Stimulated activated CD4-positive, alpha-beta T cell treated with anti-CD3 and anti-CD28 coated beads, TNF-alpha, amount 100 ng/mL, for 24 hours (primary cell): ENCODE results near the gene INO80B.
"Not testable (repeated sequence)": the region's sequence is repeated elsewhere in the genome, so short reads cannot be mapped to it uniquely, and the experiment has no call there.

ENCODE experiments used
- DNase-seq, 3 experiments: peaks; one replicate each; pipeline ENCODE4 v3.0.0-alpha.2; 2020; ENCODE audit warnings: low read depth in 3 of 3

The INO80B gene

GRCh38 chr2:74425523-74425922 lies 29.4 kb upstream of the INO80B start:
- DNase-seq = no peak

GRCh38 chr2:74426181-74426758 lies 28.6 kb upstream of the INO80B start:
- no peak for DNase-seq

GRCh38 chr2:74427551-74427950 lies 27.3 kb upstream of the INO80B start:
- DNase-seq = no peak

- DNase-seq = no peak
Observed at GRCh38 chr2:74428675-74429074, 26.2 kb upstream of the INO80B start.

- DNase-seq = no peak
Observed at GRCh38 chr2:74429487-74430451, 25.1 kb upstream of the INO80B start.

GRCh38 chr2:74430502-74430901 lies 24.4 kb upstream of the INO80B start:
- no peak for DNase-seq

GRCh38 chr2:74436111-74436805 lies 18.6 kb upstream of the INO80B start:
- DNase-seq = no peak

- DNase-seq = no peak
Observed at GRCh38 chr2:74436848-74437695, 17.8 kb upstream of the INO80B start.

- DNase-seq = no peak
Observed at GRCh38 chr2:74438248-74438647, 16.6 kb upstream of the INO80B start.

- no peak for DNase-seq
Observed at GRCh38 chr2:74439373-74439772, 15.5 kb upstream of the INO80B start.

- no peak for DNase-seq
Observed at GRCh38 chr2:74439803-74440377, 15.0 kb upstream of the INO80B start.

GRCh38 chr2:74440378-74441169 lies 14.3 kb upstream of the INO80B start:
- peak in 1 of 3 experiments; percentile 66 for DNase-seq

- DNase-seq = no peak
Observed at GRCh38 chr2:74441170-74441689, 13.7 kb upstream of the INO80B start.

- no peak for DNase-seq
Observed at GRCh38 chr2:74441690-74442482, 13.0 kb upstream of the INO80B start, which contains the start of gene RTKN. RTKN (minus strand) TSS chr2:74441937; CDS start chr2:74441816, 121 bp downstream.

GRCh38 chr2:74442483-74443297 lies 12.2 kb upstream of the INO80B start:
- not testable (repeated sequence) for DNase-seq

GRCh38 chr2:74444498-74445318 lies 10.2 kb upstream of the INO80B start:
- DNase-seq = no peak

GRCh38 chr2:74447230-74447999 lies 7.5 kb upstream of the INO80B start:
- DNase-seq = no peak
